Activated T-cell treated with anti-CD3 and anti-CD28 coated beads for 24 hours (primary cell): ENCODE measurements around the gene C5orf58.

ENCODE experiments used
- DNase-seq: peaks from one replicate; pipeline ENCODE4 v3.0.0-alpha.2; 2020; ENCODE audit warnings: low read depth

Gene C5orf58, protein sequence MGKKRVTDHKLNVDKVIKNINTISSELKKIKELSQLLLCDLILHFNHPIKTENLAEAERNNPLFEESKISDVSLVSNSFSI

DNA sequence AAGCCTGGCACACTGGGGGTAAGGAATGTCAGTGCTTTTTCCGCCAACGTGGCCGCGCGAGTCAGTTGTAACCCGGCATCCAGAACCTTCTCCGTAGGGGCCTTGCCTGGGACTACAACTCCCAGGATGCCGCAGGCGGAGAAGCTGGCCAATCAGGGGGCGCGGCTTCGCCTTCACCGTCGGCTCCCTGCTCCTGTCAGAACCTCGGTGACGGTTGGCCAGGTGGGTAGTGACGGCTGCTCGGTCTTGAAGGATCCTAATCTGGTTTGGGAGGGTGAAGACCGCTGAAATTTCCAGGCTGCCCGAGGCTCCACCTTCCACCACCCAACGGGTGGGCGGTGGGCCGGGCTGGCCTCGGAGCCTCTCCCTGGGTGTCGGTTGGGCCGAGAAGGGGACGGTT lies at the start of gene C5orf58:
C5orf58 (plus strand) TSS at position 200 of the 400 bp plus-strand sequence. CDS start 1,992 bp downstream, outside the sequence.
- no peak for DNase-seq

DNA sequence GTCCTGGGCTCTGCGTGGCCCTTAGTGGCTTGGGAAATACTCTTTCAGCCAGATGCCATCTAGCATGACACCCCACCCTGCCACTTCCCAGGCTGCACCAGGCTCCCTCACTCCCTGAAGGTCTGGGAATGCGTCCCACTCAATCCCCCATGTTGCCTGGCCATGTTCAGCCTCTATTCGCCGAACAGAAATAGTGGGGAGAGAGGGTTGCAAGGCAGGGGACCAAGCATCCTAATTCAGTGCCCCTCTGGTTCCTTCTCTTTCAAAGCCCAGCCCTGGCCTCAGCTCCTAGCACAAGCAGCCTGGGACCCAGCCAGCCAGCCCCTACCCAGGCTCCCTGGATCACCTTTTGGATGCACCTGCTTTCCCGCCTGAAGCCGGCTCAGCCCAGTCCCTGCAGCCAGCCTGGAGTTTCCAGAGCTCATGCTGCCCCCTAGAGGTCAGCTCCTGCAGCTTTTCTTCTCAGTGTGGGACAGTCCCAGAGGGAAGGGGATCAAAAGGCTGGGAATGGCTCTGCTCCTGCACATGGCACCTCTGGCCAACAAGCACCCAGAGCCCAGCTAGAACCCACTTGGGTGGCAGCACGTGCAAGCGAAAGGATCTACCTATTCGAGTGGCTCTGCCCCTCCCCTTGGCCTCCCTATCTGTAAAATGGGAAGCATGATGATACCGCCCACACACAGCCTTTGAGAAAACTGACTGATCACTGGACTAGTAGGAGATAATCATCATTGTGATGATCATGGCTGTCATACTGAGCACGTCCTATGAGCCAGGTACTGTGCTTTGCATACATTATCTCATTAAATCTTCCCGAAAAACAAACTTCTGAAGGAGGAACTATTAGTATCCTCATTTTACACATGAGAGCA lies 48.7 kb upstream of the C5orf58 start:
- DNase-seq = peak; percentile 23

DNA sequence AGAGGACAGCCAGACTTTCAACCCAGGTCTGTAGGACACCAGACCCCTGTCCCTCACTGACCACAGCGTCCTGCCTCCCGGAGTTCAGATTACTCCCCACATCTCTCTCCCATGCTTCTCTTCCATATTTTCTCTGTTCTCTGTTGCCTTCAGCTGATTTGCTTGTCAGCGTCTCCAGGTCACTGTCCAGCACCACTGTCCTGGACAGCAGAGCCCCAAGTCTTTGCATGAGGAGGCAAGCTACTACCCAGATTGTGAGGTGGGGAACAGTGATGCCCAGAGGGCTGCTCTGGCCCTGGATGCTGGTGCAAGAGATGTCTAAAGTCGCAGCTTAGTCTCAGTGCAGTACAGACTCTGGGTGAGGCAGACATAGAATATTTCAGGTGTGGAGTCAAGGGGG lies 48.0 kb upstream of the C5orf58 start:
- no peak for DNase-seq

DNA sequence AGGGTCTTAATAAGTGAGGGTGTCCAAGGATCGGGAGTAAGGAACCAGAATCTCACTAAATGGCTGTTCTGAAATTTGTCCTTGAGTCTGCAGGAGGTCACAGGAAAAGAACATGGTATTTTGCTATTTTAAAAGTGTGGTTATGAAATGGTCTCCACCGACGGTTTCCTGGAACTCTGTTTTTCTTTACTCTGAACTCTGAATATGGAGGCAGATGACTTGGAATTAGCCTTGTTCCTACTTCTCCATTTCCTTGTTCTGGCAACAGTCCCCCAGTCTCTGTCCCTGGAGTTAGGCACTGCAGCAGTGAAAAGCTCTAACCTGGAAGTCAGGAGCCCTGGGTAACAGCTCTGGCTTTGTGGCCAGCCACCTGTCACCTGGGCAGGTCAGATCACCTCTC lies 46.6 kb upstream of the C5orf58 start:
- DNase-seq = no peak

DNA sequence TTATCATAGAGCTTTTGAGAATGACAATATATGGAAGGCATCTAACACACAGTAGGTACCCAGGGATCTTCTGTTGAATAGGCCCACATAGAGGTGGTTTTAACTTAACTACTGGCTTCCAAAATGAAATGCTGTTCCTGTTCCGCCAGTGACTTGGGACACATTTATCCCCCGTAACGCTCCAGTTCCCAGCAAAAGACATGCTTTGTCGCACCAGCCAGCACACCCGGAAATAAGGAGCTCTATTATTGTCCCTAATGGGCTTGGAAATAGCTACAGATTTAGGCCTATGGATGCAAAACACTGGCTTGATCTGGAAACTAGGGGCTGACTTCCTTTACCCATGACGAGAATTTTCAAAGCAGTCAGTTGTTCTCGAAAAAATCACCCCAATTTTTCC lies 45.9 kb upstream of the C5orf58 start:
- DNase-seq = no peak

DNA sequence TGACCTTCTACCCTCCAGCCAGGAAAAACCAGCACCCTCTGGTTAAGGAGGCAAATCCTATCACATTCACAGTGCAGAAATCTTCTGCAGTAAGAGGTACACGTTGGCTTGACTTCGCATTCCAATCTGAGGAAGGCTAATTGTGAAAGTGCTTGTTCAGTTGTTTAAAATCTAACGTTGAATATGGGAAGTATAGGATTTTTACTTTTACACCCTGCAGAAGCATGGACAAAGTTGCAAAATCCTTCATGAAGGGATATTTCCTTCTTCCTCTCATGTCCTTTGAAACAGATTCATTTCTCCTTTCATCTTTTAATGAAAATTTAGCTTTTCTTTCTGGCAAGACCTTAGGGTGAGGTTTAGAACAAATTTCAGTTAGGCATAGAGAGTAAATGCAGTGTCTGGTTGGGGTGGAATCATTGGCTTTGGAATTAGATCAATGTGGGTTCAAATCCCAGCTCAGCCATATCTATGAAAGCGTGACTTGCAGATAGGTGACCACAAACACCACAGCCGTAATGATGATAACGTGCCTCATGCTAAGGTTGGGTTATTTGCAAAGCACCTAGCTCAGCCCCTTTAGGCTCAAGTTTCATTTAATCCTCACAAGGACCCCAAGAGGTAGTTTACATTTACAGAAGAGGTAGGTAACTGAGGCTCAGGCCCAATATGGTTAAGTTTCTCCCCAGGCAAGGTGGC lies 42.2 kb upstream of the C5orf58 start:
- no peak for DNase-seq

DNA sequence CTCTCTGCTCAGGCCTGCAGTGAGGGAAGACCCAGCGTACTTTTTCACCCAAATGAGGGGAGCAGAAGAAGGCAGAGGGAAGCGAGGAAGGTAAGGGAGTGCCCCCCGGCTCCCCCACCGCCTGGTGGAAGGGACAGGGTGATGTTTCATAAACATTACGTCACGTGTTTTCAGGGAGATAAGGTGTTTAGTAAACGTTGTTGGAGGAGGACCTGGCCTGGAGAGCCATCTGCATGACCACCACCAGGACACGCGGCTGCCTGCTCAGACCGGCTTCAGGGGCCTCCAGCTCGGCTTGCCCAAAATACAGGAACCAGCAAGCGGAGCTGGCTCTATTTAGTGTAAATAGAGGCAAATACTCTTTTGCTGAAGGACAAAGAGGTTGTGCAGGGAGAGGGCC lies 40.0 kb upstream of the C5orf58 start:
- no peak for DNase-seq

DNA sequence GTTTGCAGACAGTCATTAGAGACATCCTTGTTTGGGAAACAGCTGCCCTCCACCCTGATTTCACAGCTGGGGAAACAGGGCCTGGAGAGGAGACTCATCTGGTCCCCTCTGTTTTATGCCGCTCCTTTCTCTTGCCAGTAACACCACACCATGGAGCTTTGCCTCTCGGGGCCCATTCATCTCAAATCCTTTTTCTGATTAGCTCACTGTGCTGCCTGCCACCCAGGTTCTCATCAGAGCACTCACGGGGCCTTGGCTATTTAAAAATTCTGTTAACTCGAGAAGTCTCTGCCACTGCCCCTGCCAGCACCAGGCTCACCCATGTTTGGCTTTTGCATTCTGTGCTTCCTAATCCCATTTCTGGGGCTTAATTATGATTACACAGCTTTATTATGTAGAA lies 36.8 kb upstream of the C5orf58 start:
- no peak for DNase-seq

DNA sequence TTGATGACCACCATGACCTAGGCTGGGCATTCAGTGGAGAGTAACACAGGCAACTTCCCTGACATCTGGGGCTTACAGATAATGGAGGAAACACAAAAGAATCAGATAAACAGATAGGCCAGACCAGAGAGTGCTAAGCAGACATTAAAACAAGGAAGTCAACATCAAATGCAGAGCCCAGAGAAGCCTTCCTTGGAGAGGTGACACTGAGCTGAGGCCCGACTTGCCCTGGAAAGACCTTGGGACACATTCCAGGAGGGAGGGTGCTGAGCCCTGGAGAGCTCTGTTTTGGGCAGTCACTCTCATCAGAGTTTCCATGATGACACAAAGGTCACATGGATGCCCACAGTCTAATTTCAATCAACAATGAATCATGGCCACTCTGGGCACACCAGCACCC lies 31.9 kb upstream of the C5orf58 start:
- DNase-seq = no peak

DNA sequence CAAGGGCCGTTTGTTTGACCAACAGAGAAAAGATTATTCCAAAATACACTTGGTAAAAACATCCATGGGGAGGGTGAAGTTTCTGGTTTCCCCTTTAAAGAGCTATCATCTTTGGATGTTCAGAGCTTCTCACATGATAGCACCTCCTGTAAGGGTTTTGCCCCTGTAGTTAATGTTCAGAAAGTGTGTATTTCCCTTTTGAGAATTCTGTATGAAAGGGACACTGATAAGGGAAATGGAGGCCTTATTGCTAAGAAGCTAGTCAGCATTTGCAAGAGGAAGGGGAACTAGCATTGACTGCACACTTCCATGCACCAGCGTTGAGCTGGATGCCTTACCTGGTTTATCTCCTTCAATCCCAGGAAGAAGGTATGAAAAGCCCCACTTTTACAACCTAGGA lies 31.5 kb upstream of the C5orf58 start:
- DNase-seq = no peak

DNA sequence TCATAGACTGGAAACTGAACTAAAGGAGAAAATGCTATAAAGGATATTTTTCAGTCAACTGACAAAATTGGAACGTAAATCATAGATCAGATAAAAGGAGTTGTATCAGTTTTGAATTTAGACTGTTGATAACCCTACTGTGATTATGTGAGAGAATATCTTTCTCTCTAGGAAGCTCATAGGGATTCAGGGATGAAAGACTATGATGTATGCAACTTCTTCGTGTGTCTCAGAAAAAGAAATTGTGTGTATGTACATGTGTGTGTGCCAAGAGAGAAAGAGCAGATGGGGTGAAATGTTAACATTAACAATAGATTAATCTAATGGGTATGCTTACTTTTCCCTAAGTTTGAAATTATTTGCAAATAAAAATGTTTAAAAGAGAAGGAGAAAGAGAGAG lies 30.7 kb upstream of the C5orf58 start:
- no peak for DNase-seq

DNA sequence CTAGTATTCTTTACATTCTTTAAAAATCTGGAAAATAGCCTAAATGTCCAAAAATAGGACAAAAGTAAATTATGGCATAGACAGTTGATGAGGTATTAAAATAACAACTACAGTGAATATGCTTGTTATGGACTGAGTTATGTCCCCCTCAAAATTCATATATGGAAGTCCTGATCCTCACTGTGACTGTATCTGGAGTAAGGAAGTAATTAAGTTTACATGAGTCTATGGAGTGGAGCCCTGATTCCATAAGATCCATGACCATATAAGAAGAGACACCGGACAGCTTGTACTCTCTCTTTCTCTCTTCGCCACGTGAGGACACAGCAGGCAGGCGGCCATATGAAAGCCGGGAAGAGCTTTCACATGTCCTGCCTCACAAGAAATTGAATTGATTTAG lies 28.6 kb upstream of the C5orf58 start:
- DNase-seq = no peak

DNA sequence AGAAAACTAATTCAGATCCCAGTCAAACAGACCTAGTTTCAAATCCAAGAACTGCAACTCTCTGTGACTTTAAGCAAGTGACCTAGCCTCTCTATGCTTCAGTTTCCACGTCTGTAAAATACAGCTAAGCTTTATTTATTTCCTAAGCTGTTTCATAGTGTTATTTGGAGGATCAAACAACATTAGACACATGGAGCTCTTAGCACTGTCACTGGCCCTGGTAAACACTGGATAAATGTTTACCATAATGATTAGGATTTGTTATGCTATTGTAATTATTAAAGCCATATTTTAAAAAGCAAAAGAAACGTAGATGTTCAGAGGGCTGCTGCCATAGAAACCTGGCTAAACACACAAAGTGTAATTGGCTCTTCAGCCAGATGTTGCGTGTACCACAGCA lies 26.6 kb upstream of the C5orf58 start:
- no peak for DNase-seq

DNA sequence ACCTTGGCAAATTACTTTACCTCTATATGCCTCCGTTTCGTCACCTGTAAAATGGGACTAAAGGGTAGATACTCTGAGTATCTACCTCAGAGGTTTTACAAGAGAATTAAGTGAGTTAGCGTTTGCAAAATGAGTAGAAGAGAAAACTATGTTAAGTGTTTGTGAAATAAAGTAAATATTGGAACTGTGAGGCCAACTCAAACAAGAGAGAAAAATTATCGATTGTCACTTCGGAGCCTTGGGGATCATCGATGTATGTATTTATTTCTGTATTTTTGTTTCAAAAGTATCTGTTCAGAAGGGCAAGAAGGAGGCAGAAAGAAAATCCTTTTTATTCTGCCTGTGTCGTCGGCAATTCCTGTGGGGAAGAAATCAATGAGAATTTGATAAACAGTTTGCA lies 25.8 kb upstream of the C5orf58 start:
- DNase-seq = no peak

DNA sequence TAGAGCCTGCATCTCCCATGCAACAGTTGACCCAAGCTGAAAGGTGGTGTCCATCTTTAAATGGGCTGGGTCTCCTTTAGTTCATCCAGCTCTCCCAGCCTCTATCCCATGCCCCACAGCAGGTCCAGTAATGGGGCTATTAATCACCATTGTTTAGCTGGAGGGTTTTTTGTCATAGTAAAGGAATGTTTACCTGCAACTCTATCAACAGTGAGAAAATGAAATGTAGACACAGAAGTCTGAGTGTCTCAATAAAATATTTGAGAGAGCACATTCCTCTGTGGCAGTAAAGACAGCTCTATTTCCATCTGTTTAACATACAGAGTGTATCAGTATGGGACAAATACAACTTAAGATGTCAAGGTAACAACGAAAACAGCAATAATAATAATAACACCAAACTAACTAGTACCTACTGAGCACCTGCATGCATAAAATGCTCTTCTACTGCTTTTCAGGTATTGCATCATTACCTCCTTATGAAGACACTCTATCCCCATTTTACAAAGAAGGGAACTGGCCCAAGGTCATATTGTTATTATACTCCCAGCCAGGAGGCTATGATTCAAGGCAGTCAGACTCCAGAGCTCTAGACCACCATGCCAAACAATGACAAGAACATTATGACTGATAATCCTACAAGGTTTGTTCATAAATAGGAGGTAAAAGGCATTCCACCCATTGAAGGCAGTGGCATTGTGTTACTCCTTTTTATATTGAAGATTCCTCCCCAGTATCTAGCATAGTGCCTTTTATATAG lies 21.0 kb upstream of the C5orf58 start:
- no peak for DNase-seq

DNA sequence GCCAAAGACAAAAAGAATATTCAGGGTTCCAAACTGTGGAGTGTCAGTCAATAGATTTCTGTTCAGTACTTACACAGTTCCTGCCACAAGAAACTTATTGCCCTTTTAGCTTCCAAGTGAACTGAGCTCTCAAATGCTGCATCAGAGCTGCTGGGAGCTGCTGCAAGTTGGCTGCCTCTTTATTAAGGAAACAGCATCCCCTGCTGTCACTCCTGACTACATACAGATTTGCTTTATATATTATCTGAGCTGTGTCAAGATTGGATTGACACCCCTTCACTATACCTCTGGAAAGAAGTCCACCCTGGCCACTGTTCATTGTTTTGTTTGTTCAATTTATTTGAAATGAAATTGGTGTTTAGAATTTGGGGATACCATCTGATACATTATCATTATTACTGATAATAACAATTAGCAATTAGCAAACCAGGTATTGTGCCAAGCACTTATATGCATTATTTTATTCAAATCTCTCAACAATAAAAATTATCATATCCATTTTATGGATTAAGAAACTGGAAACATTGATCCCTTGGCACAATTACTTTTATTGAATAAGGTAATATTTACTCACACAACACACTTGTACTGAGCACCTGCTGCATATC lies 16.4 kb upstream of the C5orf58 start:
- DNase-seq = no peak

DNA sequence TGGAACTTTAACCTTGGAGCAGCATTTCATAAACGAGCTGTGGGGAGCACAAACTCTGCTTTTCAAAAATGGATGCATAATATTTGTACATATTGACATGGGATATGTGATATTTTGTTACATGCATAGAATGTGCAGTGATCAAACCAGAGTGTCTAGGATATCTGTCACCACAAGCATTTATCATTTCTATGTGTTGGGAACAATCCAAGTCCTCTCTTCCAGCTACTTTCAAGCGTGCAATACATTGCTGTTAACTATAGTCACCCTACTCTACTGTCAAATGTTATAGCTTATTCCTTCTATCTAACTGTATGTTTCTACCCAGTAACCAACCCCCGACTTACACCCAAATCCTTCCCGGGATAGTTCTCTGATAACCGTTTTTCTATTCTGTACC lies 15.0 kb upstream of the C5orf58 start:
- no peak for DNase-seq

DNA sequence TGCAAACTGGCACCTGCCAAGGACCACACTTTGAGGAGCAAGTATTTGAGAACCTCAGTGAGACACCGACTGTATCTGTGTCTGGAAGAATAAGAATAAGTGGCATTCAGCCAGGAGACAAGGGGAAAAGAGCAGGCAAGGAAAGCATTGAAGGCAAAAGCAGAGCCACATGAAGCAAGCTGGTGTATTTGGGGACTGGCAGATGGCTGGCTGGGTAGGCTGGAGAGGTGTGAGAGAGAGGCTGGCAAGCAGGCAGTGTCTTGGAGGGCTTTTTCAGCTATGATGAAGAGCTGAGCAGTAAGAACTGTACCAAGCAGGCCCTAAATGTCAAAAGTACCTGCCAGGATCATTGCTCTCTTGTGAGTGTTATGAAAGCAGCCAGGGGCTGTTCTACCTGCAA lies 14.1 kb upstream of the C5orf58 start:
- DNase-seq = no peak

DNA sequence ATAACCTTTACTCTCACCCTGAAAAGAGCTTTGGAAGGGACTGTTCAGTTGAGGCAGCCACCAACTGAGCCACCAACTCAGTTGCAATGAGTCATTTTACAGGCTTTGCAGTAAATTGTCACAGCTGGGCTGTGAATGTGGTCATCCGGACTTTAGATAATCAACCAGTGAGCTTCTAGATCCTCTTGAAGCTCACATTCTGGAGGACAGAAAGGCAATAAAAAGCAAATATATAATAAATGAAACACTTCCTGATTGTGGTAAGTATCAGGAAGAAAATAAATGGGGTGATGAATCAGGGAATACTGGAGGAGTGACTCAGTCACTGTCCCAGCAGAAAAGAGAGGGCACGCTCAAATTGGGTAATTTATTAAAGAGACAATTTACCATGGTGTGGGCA lies 13.2 kb upstream of the C5orf58 start:
- DNase-seq = no peak

DNA sequence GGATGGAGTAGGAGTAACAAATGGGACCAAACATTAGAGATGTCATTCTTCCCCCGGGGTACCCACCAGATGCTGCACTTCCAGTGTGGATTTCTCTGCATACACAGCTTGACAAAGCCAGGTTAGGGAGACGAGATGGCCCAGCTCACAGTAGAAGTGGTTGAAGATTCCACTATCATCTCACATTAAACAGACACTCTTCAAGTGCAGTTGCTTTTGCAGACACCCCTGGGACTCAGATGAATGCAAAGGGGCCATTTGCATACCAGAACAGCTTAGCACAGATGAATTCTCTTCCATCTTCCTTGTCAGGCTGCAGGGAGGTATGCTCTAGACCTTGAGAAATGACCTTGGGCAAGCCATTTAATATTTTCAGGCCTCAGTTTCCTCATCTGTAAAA lies 12.6 kb upstream of the C5orf58 start:
- DNase-seq = no peak

DNA sequence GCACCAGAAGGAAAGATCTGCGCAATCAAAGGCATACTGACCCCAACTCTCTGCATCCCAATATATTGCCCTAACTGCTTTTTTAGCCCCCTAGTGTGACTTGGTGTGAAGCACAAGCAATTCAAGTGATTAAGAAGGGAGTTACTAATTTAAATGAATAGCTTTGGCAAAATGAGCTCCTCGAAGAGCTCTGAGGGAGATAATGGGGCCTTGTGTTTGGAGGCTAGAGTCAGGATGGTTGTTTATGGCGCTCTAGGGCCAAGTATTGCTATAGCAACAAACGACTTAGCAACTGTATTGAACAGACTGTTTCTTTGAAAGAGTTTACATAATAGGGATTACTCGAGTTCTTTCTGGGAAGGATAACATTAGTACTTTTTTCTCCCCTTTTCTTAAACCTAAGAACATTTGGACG lies 11.5 kb upstream of the C5orf58 start:
- no peak for DNase-seq

DNA sequence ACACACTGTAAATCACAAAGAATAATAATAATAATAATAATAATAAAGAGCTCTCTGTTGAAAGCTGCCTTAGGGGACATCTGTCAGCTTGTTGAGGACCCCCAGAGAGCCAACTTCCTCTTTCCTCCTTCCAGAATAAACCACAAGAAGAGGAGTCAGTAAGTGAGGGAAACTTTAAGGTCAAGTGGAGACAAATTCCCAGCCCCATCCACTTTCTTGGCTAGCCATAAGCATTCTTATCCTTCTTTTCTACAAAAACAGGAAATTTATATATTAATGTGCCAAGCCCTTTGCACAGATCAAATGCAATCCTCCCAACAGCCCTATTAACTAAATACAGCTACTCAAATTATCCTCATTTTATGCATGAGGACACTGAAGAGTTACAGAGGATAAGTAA lies 9.4 kb upstream of the C5orf58 start:
- DNase-seq = no peak
